Osteocyte (in vitro differentiated cells): Measurements from ENCODE around the gene RPS5. TPM values are rescaled to one million over a fixed set of nuclear protein-coding genes. Genes with fewer than 3 reads are reported as not detected.
A peak's percentile ranks its signal among the peaks of the same experiment; 100 is the strongest.

ENCODE experiments used
- DNase-seq: peaks from one replicate; pipeline ENCODE4 v3.0.0; 2021; ENCODE audit warnings: mixed read lengths; ENCODE audit not compliant: unreplicated experiment; ENCODE audit errors: extremely low spot score
- H3K27ac Mint-ChIP-seq: one replicate; pipeline ENCODE4 v1.8.0; 2021; ENCODE audit warnings: mild to moderate bottlenecking, mixed read lengths; ENCODE audit not compliant: unreplicated experiment
- H3K27me3 Mint-ChIP-seq: one replicate; pipeline ENCODE4 v1.8.0; 2021; ENCODE audit warnings: mixed read lengths; ENCODE audit not compliant: unreplicated experiment
- H3K36me3 Mint-ChIP-seq: one replicate; pipeline ENCODE4 v1.8.0; 2021; ENCODE audit warnings: mixed read lengths; ENCODE audit not compliant: unreplicated experiment
- H3K4me1 Mint-ChIP-seq: one replicate; pipeline ENCODE4 v1.8.0; 2021; ENCODE audit warnings: mixed read lengths; ENCODE audit not compliant: unreplicated experiment
- H3K4me3 Mint-ChIP-seq: one replicate; pipeline ENCODE4 v1.8.0; 2021; ENCODE audit warnings: mild to moderate bottlenecking, moderate library complexity, mixed read lengths; ENCODE audit not compliant: unreplicated experiment
- H3K9me3 Mint-ChIP-seq: one replicate; pipeline ENCODE4 v1.8.0; 2021; ENCODE audit warnings: mixed read lengths; ENCODE audit not compliant: unreplicated experiment
- CTCF ChIP-seq: fragments of 200-600 bp; sonication (generic); IDR thresholded peaks from 2 replicates; pipeline ENCODE4 v1.5.0; 2021; ENCODE audit warnings: antibody characterized with exemption, mild to moderate bottlenecking, moderate library complexity
- long read RNA-seq: library from polyadenylated mRNA; unstranded; transcript quantifications from one replicate; pipeline ENCODE4 v2.0.0, GENCODE V29; 2021
- total RNA-seq: library from RNA; stranded (reverse); gene quantifications from 2 replicates; pipeline ENCODE4 v1.2.1, GENCODE V29; 2021

Gene RPS5
- 933 and 942 TPM in 2 replicates for total RNA-seq
- long read RNA-seq, transcript RPS5-201 (6 exons, 740 nt), result major isoform, 629 of 645 reads
- long read RNA-seq, transcript RPS5-202 (5 exons, 1,520 nt), result minor isoform, 8 of 645 reads
- long read RNA-seq, partial matches to known transcripts, result 5 of 645 reads
- long read RNA-seq, other reads (novel, unspliced or antisense), result 3 of 645 reads

GRCh38 chr19:58386576-58387337 is at the start of gene RPS5:
Gene RPS5, plus strand, starts transcription at chr19:58387269. Its CDS starts 869 bp downstream, at chr19:58388138.
- peaks cover 18% of the 10 kb centered on the region for H3K36me3 Mint-ChIP-seq
- DNase-seq, result peak; percentile 98
- peaks cover 38% of the 10 kb centered on the region for H3K4me1 Mint-ChIP-seq
- no peaks in the 10 kb centered on the region for H3K9me3 Mint-ChIP-seq
- H3K4me3 Mint-ChIP-seq, result peak within 1 kb of the TSS; percentile 91
- no peaks in the 10 kb centered on the region for H3K27me3 Mint-ChIP-seq
- TF ChIP-seq CTCF, result no peak
- H3K27ac Mint-ChIP-seq, result peak within 1 kb of the TSS; percentile 99

- H3K4me1 Mint-ChIP-seq, result no peaks in the 10 kb centered on the region
- H3K4me3 Mint-ChIP-seq, result no peak overlapping the region
- peaks cover 37% of the 10 kb centered on the region for H3K36me3 Mint-ChIP-seq
- DNase-seq, result no peak
- no peak overlapping the region for H3K27ac Mint-ChIP-seq
- H3K27me3 Mint-ChIP-seq, result no peaks in the 10 kb centered on the region
- TF ChIP-seq CTCF, result no peak
- H3K9me3 Mint-ChIP-seq, result no peaks in the 10 kb centered on the region
Observed at GRCh38 chr19:58338336-58338735, 48.7 kb upstream of the RPS5 start.

- no peak for TF ChIP-seq CTCF
- Mint-ChIP-seq H3K9me3 (no peaks in the 10 kb centered on the region), H3K4me1 (no peaks in the 10 kb centered on the region), H3K27me3 (no peaks in the 10 kb centered on the region), H3K4me3 (no peak overlapping the region), H3K27ac (no peak overlapping the region), H3K36me3 (peaks cover 40% of the 10 kb centered on the region)
- DNase-seq, result no peak
Observed at GRCh38 chr19:58338825-58339558, 48.1 kb upstream of the RPS5 start.

- DNase-seq, result no peak
- Mint-ChIP-seq H3K36me3 (peaks cover 18% of the 10 kb centered on the region), H3K9me3 (no peaks in the 10 kb centered on the region), H3K27ac (peak overlapping the region; percentile 66), H3K4me1 (peaks cover 32% of the 10 kb centered on the region), H3K27me3 (no peaks in the 10 kb centered on the region), H3K4me3 (peak overlapping the region; percentile 99)
- TF ChIP-seq CTCF, result no peak
Observed at GRCh38 chr19:58345558-58345957, 41.5 kb upstream of the RPS5 start.
